CD4-positive, alpha-beta T cell treated with Interleukin-21 for 1 hour (primary cell): ENCODE measurements around the gene NHEJ1.
A peak's percentile ranks its signal among the peaks of the same experiment; 100 is the strongest.

Source experiments
- DNase-seq: peaks from one replicate; pipeline ENCODE4 v3.0.0-alpha.2; 2020

NHEJ1 gene

DNA sequence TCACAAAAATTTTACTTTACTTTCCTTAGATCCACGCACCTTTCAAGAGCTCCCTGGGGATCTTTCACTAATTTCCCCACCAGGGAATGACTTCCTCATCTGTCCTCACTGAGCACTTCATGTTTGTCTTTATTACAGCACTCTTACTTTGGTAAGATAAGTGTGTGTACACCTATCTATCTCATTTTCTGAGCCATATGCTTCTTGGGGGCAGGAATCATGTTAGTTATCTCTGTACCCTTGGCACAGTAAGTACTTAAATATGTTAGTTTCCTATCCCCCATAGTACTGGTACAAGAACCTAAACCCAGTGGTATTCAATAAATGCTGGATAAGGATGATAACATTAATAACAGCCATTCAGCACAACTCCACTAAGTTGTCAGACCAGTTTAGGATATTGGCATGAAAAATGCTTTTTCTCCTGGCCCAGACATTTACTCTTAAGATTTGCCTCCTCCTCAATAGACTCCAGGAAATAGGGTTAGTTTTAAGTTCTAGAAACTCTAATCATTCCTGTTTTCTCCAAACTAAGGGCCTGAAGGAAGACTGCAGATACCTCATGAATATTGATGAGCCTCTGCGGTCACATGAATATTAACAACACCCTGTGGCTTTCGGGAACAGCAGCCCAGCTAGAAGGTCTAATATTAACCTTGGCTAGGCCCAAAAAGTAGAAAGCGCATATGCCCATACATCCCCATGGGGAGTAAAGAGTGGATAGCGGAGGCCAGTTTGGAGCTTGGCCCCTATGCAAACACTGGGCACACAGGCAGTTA is 38.2 kb downstream of the NHEJ1 start:
- DNase-seq, result no peak

DNA sequence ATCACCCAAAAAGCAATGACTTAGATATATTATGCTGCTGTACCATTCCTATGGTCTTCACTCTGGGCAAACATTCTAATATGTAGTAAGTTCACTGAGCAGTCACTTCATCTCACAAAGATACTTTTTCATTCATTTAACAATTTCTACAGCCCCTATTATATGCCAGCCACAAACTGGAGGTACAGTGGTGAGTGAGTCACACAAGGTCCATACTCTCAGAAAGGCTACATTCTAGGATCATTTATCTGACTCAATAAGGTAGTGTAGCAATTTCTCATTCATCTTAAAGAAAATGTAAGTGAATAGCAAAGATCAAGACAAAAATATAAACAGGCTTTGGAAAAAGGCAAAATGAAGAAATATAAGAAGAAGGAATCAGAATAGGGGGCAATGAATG is 40.5 kb downstream of the NHEJ1 start:
- DNase-seq, result no peak

DNA sequence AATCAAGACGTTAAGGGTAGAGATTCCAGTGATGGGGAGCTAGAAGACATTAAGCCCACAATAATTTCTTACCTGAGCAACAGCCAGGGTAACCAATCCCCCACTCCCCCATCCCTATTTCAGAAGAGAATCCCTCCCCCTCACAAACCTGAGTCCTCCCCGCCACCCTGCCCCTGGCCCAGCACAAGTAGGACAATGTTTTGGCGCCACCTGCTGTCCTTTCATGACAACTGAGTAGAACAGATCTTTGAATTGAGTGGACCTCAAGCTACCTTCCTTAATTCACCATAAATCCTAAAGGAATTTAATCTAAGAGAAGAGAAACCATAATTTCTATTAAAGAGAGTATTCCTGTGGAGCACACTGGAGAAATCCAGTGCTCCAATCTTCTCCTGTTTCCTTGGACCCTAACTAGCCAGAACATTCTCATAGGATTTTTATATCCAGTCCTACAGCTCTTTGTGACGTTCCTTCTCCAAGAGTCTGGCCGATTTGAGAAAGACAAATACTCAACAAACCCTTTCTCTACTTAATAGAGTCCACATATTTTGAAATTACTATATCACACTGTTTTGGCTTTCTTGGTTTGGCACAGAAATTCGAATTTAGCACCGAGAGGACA is 41.1 kb downstream of the NHEJ1 start:
- peak; percentile 53 for DNase-seq

DNA sequence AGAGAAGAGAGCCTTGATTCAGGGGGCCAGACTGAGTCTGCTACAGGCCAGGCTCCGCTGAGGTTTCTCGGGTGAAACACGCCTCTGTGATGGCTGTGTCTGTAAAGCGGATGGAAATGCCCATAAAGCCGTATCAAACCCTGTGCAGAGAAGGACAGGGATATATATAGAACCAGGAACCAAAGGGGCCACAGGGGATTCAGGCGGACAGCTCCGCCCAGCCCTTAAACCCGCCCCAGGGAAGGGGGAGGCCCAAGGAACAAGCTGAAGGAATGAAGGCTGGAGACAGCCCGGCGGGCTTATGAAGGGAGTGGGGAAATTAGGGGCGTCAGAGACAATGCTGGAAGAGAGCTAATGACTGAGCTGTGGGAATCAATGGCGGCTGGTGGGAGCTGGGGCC is 42.1 kb downstream of the NHEJ1 start:
- no peak for DNase-seq

DNA sequence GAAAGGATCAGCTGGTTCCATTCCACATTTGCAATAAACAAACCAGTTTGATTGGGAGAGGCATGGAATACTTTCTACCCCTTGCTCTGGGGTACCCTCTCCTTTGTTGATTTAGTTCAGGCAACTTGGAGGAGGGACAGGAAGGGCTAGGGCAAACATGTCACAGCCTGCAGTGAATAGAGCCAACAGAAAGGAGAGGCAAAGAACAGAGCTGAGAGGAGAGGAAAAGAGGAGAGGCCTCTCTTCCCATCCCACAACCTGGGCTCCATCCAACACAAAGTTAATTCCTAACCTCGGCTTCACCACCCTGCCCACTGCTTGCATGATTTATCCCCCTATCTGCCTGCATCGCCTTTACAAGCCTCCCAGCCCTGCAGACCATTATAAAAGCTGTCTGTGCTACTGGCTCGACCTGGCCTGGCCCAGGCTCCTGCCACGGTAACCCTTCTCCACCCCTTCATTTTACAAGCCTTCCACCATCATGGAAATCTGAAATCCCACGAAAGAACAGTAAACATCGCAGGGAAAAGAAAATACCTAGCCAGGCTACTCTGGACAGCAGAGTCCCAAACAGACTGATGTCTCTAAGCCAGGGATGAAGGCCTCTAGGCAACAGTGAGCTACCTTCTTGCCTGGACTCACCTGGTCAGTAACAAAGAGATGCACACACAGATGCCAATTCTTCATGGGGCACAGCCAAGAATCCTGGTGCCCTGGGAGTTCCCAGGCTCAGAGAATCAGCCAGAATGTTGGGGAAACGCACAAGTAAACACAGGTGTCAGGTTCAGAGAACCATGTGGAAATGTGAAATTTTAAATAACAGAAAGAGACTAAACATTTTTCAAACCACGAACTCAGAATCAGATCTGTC is 43.6 kb downstream of the NHEJ1 start:
- no peak for DNase-seq

DNA sequence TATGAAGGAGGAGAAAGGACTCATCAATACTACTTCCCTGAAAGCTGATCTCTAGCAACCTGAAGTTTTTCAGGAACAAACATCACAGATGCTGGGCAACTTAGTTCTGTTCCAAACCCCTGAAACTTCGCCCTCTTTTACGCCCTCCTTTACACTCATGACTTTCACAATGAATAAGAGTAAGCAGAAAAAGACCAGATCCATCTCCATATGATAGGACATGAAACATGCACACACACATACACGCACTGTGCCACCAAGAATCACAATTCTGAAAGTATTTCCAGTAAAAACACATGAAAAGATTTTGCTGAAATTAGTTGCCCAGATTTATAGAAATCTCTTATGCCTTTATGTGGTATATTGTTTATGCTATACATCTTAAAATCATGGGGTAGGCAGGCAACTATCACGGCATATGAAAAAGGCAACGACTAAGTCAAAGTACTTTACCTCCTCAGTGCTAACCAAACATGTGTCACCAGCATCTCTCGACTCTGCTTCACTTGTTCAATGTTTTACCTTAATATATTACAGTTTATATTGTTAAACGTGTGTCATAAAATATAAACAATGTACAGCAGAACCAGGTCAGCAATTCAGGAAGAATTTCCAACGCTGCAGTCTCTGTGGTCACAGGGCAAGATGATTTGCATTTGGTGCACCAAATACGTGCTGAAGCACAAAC is 47.8 kb downstream of the NHEJ1 start:
- DNase-seq, result no peak

DNA sequence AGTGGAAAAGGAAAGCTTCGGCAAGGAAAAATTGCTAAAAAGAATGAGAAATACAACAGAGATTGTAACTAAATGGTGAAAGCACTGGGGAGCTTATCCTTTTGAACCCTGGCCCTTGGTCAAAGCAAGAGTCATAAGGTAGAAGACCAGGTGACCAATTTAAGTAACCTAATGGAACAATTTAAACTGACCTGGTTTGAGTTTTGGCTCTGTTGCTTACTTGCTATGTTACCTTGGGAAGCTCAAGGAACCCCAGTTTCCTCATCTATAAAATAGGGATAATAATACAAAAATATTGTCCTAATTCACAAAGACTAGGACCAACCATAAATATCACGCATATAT is 48.6 kb downstream of the NHEJ1 start:
- no peak for DNase-seq

DNA sequence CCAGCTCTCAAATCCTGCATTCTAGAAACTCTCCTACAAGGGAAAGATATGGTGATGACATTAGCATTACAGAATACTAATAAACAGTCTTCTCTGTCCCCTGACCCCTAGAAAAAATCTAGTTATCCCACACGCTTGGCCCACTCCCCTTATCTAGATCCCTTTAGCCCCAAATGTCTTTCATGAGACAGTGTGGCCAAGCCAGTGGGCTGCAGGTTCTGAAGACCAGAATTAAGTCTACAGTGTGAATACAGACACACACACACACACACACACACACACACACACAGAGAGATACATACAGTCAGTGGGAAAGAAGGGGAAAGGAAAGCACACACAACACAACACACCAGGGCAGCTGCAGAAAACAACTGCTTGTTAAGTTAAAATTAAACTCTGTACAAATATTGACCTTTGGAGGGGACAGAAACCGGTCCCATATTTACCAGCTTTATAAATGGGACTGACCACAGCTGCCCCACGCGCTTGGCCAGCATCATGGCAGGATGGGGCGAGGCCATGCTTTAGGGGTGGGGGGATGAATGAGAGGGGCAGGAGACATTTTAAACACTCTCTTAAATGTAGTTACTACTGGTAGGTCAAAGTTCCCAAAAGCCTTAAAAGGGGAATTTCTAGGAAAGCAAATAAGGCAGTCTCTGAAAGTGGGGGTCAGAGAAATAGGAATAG is 49.1 kb downstream of the NHEJ1 start:
- DNase-seq, result no peak

DNA sequence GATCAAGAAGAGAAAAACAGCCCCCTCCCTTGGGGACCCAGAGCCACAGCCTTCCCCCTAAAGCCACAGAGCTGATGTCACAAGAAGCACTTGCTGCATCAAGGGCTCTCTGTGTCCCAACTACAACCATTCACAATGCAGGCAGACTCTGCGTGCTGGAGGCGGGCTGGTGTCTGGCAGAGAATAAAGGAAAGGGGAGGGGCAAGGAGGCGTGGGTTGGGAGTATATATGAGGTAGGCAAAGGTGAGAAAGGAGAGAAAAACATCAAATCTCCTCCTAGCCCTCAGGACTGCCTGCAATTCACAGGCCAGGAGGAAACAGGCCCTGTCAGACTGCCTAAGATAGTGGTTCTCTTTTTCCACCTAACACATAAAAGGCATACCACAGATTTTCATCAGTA is 51.1 kb downstream of the NHEJ1 start:
- DNase-seq, result peak; percentile 29

DNA sequence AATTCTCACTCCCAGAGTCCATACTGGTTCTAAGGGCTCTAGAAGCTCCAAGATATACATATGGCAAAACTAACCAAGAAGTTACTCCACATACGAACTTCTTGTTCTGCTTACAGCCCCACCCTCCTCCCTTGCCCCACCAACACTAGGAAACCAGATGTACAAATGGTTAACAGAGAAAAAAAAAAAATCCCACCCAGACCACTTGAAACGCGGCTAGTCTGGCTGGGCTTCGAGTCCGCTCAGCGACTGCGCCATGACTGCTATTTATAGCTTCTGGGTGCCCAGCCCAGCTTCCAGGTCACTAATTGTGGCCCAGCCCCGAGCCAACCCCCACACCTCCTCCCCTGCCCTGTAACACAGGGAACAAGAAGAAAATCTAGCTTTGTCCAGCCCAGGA is 52.9 kb downstream of the NHEJ1 start:
- DNase-seq, result no peak

DNA sequence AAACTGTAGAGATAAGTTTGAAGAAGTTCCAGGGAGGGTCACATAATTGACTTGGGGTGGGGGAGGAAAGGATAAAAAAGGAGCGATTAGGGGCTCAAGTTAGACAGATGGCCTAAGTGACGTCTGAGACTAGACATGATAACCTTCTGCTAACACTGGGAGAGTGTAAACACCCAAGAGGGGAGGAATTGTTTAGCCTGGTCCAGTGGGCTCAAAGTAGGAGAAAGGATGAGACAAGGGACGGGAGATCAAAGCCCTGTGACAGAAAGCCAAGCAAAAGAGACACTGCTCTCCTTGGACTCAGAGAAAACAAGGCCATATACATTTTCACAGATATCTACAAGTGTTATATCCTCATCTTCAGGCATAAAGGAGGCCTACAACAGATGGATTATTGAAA is 54.4 kb downstream of the NHEJ1 start:
- no peak for DNase-seq

DNA sequence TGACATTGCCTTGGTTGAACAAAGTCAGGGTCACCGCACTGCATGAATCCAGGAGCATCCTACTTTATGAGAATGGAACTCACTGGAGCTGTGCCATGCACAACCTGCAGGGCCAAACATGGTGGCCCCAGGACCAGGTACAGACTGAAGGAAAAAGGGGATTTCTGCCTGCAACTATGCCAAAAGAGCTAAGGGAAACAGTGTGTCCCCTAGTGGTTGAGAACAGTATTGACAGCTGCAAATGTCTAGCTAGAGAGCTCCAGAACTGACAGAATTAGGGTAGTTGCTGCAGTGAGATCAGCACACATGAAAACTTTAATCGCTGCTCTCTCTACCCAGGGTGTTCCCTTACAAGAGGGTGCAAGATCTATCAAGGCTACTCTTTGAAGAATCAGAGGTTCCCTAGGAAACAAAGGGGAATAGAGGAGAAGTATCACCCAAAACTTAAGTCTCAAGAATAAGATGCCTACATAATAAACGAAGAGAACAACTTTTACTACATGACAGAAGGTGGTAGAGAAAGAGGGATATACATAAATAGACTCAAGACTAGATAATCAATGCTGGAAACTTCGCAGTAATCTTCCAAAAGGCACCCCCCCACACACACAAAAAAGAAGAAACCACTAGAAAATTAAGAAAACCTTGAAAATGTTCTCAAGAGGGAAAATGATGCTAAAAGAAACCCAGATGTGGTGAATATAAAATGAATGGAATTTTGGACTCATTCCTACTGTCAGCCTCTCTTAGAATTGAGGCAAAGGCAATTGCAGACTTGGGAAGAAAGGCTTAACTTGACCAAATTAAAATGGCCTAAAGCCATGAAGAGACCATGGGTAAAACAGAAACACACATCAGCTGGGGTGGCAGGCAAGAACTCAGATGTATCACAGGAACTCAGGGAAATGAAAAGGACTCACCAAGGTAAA is 56.2 kb downstream of the NHEJ1 start:
- peak; percentile 35 for DNase-seq

DNA sequence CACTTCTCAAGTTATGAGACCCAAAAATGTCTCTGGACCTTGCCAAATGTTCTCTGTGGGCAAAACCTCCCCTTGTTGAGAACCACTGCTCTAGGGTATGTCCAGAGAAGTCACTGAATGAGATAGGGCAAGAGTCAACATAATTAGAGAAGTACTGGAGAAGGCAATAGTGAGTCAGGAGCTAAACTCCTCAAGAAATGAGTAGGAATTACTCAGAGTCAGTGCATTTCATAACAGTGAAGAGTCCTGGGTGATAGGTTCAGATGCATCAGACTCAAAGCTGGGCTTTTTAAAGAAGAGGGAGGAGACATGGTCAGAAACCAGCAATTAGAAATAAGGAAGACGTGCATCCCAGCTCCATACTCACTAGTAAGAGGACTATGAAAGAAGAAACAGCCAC is 61.3 kb downstream of the NHEJ1 start:
- no peak for DNase-seq

DNA sequence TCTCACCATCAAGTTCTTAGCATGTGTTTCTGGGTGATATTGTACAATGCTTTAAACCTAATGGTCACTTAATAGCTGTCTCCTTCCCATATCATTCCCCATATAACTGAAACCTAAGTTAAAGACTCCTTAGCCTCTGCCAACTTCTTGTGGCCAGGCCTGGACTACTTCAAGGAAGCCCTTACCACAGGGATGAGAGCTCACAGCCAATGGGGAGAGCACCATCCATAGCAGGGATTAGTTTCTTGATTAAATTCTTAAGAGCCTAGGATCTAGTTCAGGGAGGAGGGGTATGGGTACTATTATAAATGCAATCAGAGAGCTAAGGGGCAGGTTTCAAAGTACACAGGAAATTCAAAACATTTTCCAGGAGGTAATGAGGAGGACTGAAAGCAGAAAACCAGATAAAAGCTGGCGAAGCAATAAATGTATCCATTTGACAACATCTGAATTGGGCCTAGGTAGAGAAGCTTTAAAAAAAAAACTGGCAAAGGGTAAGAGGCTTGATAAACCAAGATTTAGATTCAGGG is 65.1 kb downstream of the NHEJ1 start:
- no peak for DNase-seq

DNA sequence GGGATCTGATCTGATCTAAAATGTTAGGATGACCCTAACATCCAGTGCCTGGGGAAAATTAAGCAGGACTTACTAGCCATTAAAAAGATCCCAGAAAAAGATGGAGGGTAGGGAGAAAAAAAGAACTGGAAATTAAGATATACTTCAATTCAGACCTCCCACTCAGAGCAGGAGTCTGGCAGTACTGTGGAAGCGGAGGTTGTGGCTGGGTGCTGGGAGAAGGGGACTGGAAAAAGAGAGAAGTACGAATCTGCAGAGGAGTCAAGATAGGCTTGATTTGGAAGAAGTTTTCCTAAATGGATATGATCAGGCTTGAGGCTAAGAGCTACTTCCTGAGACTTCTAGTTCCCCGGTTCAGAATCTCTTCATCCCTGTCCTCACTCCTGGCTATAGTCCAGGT is 66.4 kb downstream of the NHEJ1 start:
- no peak for DNase-seq

DNA sequence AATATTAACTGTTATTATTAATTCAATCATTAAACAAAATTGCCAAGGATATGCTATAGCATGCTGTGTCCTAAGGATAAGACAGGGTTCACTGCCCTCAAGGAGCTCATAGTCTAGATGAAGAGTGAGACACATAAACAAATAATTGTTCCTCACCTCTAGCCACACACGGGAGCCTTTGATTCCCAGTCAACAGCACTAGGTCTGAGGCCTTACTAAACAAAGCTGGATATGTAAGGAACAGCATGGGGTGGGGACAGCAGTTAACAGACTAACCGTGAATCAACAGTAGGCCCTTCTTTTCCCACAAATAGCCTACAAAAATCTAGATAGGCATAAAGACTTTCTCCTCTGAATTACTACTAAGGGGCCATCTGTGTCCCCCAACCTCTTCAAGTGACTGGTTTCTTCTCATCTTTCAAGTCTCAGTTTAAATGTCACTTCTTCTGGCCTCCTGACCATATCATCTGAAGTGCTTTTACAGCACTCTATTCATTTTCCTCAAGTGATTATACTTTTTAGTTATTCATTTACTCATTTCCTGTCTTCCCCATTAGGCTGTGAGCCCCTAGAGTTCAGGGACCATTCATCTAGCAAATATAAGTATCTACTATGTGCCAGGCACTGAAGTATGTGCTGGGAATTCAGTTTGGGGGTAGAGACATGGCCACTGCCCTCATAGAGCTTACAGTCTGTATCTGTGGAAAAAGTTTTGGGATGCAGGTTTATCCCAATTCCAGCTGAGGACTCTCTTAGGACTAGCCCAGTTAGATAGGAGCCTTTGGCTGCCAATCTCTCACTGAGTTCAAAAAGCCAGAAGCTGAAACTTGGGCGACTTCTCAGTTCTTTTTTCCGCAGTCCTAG is 69.9 kb downstream of the NHEJ1 start:
- no peak for DNase-seq

DNA sequence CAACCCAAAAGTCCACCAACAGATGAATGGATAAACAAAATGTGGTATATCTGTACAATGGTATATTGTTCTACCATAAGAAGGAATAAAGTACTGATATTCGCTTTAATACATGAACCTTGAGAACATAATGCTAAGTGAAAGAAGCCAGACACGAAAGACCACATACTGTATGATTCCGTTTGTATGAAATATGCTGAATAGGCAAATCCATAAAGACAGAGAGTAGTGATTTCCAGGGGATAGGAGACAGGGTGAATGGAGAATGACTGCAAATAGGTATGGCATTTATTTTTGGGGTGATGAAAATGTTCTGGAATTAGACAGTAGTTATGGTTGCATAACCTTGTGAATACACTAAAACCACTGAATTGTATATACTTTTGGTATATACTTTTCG is 71.3 kb downstream of the NHEJ1 start:
- no peak for DNase-seq

DNA sequence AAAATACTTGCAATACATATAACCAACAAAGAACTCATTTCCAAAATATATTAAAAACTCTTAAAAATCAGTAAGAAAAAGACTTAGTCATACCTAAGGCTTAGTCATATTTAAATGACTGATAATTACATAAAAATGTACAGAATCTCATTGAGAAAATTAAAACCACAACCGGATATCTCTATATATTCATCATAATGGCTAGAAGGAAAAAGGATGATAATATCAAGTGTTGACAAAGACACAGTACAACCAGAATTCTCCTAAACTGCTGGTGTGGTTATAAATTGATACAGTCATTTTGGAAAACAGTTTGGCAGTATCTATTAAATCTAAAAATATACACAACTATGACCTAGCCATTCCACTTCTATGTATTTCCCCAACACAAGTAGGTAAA is 72.8 kb downstream of the NHEJ1 start:
- DNase-seq, result no peak

DNA sequence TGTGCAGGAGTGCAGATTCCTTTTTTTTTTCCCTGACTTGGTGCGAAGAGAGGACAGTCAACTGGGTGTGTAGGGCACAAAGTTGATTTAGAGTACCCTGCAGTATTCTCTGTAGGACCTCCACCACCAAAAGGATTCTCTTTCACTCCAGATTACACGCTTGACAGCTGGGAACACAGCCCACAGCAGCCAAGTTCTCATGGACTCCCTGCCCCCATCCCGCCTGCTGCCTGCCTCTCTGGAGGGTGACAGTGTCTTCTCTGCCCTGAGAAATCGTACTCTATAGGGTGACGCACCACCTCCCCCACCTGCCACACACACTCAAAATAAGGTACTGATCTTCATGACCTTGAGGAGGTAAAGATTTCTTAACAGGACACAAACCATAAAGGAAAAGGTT is 73.3 kb downstream of the NHEJ1 start:
- DNase-seq, result no peak

DNA sequence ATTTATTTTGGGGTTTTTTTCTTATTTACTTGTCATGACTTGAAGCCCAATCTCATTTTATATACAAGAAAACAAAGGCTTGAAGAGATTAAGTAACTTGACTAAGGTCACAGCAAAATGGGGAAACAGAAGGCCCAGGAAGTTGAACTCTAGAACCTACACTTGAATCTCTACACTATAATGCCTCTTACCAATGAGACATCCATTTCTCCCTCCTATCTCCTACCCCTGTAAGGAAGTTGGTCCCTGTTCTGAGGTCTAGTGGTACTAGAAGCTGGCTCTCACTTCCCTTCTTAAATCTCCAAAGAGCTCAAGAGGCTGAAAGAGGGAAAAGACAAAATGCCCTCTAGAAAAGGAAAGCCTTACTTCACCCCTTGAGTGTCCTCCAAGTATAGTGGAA is 74.4 kb downstream of the NHEJ1 start:
- no peak for DNase-seq
